Loucy (cell line): ENCODE results near the gene ANKRD13C.

Experiments
- H2AFZ ChIP-seq: fragments of 200-600 bp; sonication (generic); 2 replicates; pipeline ENCODE4 v1.6.0; 2016; ENCODE audit warnings: antibody characterized with exemption, mild to moderate bottlenecking, low read length, moderate library complexity
- H3F3A ChIP-seq: fragments of 200-600 bp; 2 replicates; pipeline ENCODE4 v1.6.0; 2016; ENCODE audit warnings: antibody characterized with exemption, low read depth, mild to moderate bottlenecking
- H3K27me3 ChIP-seq: fragments of 200-600 bp; sonication (generic); 2 replicates; pipeline ENCODE4 v1.6.1; 2014; ENCODE audit warnings: low read length, mild to moderate bottlenecking; ENCODE audit not compliant: insufficient read depth, poor library complexity, severe bottlenecking
- H3K36me3 ChIP-seq: fragments of 200-600 bp; sonication (generic); 2 replicates; pipeline ENCODE4 v1.6.1; 2016; ENCODE audit warnings: low read length; ENCODE audit not compliant: insufficient read depth
- H3K4me1 ChIP-seq: fragments of 200-600 bp; sonication (generic); 2 replicates; pipeline ENCODE4 v1.5.1; 2014; ENCODE audit warnings: low read length, mild to moderate bottlenecking; ENCODE audit not compliant: insufficient read depth, poor library complexity, severe bottlenecking
- H3K4me2 ChIP-seq: fragments of 200-600 bp; sonication (generic); 2 replicates; pipeline ENCODE4 v1.6.0; 2014; ENCODE audit warnings: antibody characterized with exemption, low read length, low read depth, mild to moderate bottlenecking; ENCODE audit not compliant: poor library complexity, severe bottlenecking
- H3K4me3 ChIP-seq: fragments of 200-600 bp; sonication (generic); 2 replicates; pipeline ENCODE4 v1.5.1; 2014; ENCODE audit warnings: low read length, mild to moderate bottlenecking, mixed read lengths; ENCODE audit not compliant: poor library complexity, severe bottlenecking
- H3K79me2 ChIP-seq: fragments of 200-600 bp; sonication (generic); 2 replicates; pipeline ENCODE4 v1.6.1; 2014; ENCODE audit warnings: low read length; ENCODE audit not compliant: insufficient read depth
- H3K9ac ChIP-seq: fragments of 200-600 bp; sonication (generic); 2 replicates; pipeline ENCODE4 v1.6.0; 2014; ENCODE audit warnings: mild to moderate bottlenecking, low read depth, low read length, moderate library complexity; ENCODE audit not compliant: poor library complexity, severe bottlenecking
- H3K9me2 ChIP-seq: fragments of 200-600 bp; sonication (generic); replicated peaks from 2 replicates; pipeline ENCODE4 v1.6.1; 2016; ENCODE audit warnings: low read depth, low read length, mixed read lengths
- H3K9me3 ChIP-seq: fragments of 200-600 bp; sonication (generic); 2 replicates; pipeline ENCODE4 v1.6.1; 2014; ENCODE audit warnings: mild to moderate bottlenecking, antibody characterized with exemption, low read length, low read depth; ENCODE audit not compliant: insufficient read depth
- H4K20me1 ChIP-seq: fragments of 200-600 bp; sonication (generic); 2 replicates; pipeline ENCODE4 v1.6.0; 2014; ENCODE audit warnings: antibody characterized with exemption, low read length, mild to moderate bottlenecking; ENCODE audit not compliant: insufficient read depth, poor library complexity, severe bottlenecking
- EZH2phosphoT487 ChIP-seq: fragments of 200-600 bp; IDR thresholded peaks from 2 replicates; pipeline ENCODE4 v1.6.1; 2018; ENCODE audit warnings: antibody characterized with exemption, mild to moderate bottlenecking, moderate library complexity, borderline replicate concordance
- TF ChIP-seq, protein P1 (sequence below): fragments of 200-600 bp; sonication (generic); conservative IDR thresholded peaks from 2 replicates; pipeline ENCODE4 v1.5.1; 2014; ENCODE audit warnings: mild to moderate bottlenecking, antibody characterized with exemption, low read length

The ANKRD13C gene

DNA sequence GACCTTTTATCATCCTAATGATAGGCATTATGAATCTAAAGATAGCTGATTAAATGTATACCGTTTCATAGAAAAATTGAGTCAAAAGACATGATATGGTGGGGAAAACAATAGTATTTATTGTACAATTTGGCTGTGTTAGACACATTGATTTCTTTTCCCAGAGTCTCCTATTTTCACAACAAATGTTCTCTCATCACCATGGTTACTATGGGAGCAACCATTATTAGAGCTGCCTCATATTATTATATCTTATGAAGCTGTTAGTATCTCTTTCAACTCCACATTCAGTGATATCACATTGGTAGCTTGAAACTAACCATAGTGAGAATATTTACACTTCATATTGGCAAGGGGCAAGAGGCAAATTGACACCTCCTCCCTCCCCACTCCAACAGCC, 45.8 kb upstream of the ANKRD13C start:
- Histone ChIP-seq H3K9me3 (no peaks in the 10 kb centered on the region), H3K4me1 (no peaks in the 10 kb centered on the region), H3K79me2 (no peaks in the 10 kb centered on the region), H3K36me3 (no peaks in the 10 kb centered on the region), H3K27me3 (no peaks in the 10 kb centered on the region), H3K4me3 (no peak overlapping the region), H3F3A (no peaks in the 10 kb centered on the region), H4K20me1 (no peaks in the 10 kb centered on the region), H3K4me2 (no peak overlapping the region), H3K9me2 (no peaks in the 10 kb centered on the region), H3K9ac (no peak overlapping the region), H2AFZ (no peak overlapping the region)
- TF ChIP-seq, protein P1, sequence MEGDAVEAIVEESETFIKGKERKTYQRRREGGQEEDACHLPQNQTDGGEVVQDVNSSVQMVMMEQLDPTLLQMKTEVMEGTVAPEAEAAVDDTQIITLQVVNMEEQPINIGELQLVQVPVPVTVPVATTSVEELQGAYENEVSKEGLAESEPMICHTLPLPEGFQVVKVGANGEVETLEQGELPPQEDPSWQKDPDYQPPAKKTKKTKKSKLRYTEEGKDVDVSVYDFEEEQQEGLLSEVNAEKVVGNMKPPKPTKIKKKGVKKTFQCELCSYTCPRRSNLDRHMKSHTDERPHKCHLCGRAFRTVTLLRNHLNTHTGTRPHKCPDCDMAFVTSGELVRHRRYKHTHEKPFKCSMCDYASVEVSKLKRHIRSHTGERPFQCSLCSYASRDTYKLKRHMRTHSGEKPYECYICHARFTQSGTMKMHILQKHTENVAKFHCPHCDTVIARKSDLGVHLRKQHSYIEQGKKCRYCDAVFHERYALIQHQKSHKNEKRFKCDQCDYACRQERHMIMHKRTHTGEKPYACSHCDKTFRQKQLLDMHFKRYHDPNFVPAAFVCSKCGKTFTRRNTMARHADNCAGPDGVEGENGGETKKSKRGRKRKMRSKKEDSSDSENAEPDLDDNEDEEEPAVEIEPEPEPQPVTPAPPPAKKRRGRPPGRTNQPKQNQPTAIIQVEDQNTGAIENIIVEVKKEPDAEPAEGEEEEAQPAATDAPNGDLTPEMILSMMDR, result no peak
- no peak for TF ChIP-seq EZH2phosphoT487

DNA sequence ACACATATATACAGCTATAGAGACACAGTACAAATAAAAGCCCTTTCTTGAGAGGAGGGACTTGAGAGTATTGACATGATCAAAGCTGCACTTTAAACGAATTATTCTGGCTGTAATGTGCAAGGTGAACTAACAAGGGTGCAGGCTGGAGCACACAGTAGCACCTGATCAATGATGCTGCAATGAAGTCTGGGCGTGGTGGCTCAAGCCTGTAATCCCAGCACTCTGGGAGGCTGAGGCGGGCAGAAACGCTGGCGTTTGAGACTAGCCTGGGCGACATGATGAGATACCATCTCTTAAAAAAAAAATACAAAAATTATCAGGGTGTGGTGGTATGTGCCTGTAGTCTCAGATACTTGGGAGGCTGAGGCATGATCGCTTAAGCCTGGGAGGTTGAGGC, 42.5 kb upstream of the ANKRD13C start:
- Histone ChIP-seq H3F3A (no peaks in the 10 kb centered on the region), H3K36me3 (no peaks in the 10 kb centered on the region), H3K4me3 (no peak overlapping the region), H3K4me1 (no peaks in the 10 kb centered on the region), H3K4me2 (no peak overlapping the region), H3K9ac (no peak overlapping the region), H3K27me3 (no peaks in the 10 kb centered on the region), H3K9me3 (no peaks in the 10 kb centered on the region), H4K20me1 (no peaks in the 10 kb centered on the region), H2AFZ (no peak overlapping the region), H3K9me2 (no peaks in the 10 kb centered on the region), H3K79me2 (no peaks in the 10 kb centered on the region)
- TF ChIP-seq, protein P1, result no peak
- TF ChIP-seq EZH2phosphoT487, result no peak

DNA sequence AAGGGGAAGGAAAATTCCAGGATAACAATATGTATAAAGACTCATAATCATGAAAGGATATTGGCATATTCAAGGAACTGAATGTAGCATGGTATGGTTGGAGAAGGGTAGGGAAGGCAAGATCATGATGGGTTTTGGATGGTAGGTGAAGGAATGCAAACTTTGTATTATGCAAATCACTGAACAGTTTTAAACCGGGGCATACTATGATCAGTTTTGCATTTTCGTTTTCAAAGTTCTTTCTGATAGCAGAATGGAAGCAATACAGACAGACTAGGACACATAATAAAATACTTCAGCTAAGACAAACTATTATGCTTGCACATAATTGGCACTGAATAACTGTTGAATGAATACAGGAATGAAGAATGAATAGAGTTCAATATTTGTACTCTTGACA, 42.1 kb upstream of the ANKRD13C start:
- Histone ChIP-seq H4K20me1 (no peaks in the 10 kb centered on the region), H2AFZ (no peak overlapping the region), H3K9ac (no peak overlapping the region), H3K27me3 (no peaks in the 10 kb centered on the region), H3F3A (no peaks in the 10 kb centered on the region), H3K9me2 (no peaks in the 10 kb centered on the region), H3K4me3 (no peak overlapping the region), H3K79me2 (no peaks in the 10 kb centered on the region), H3K4me2 (no peak overlapping the region), H3K36me3 (no peaks in the 10 kb centered on the region), H3K4me1 (no peaks in the 10 kb centered on the region), H3K9me3 (no peaks in the 10 kb centered on the region)
- TF ChIP-seq, protein P1, result no peak
